ENCODE measurements around the gene AIMP1.
"Not testable (repeated sequence)": the region's sequence is repeated elsewhere in the genome, so short reads cannot be mapped to it uniquely, and the experiment has no call there.

Gene AIMP1

GRCh38 chr4:106314960-106315359 lies 1.4 kb upstream of the AIMP1 start:
- no peak for DNase-seq

- no peak for DNase-seq
These were observed 828 bp upstream of the AIMP1 start for GRCh38 chr4:106315476-106315967.

- no peak for DNase-seq
These were observed 541 bp downstream of the AIMP1 start for GRCh38 chr4:106316773-106317409.

GRCh38 chr4:106317815-106318214 lies 1.5 kb downstream of the AIMP1 start:
- no peak for DNase-seq

- no peak for DNase-seq
These were observed 2.2 kb downstream of the AIMP1 start for GRCh38 chr4:106318511-106318910.

GRCh38 chr4:106320235-106320634 lies 3.9 kb downstream of the AIMP1 start:
- no peak for DNase-seq

- not testable (repeated sequence) for DNase-seq
These were observed 4.8 kb downstream of the AIMP1 start for GRCh38 chr4:106321168-106321567.

- not testable (repeated sequence) for DNase-seq
These were observed 5.5 kb downstream of the AIMP1 start for GRCh38 chr4:106321814-106322213.

GRCh38 chr4:106323119-106323518 lies 6.8 kb downstream of the AIMP1 start:
- no peak for DNase-seq

GRCh38 chr4:106325800-106326199 lies 9.4 kb downstream of the AIMP1 start:
- no peak for DNase-seq

GRCh38 chr4:106329041-106329618 lies 12.8 kb downstream of the AIMP1 start:
- DNase-seq = no peak

GRCh38 chr4:106333186-106333585 lies 16.8 kb downstream of the AIMP1 start:
- DNase-seq = no peak

GRCh38 chr4:106334741-106335470 lies 18.6 kb downstream of the AIMP1 start:
- no peak for DNase-seq

- DNase-seq = no peak
These were observed 20.3 kb downstream of the AIMP1 start for GRCh38 chr4:106336618-106337017.

GRCh38 chr4:106337916-106338315 lies 21.6 kb downstream of the AIMP1 start:
- no peak for DNase-seq

- DNase-seq = no peak
These were observed 22.3 kb downstream of the AIMP1 start for GRCh38 chr4:106338671-106339070.

GRCh38 chr4:106339431-106339830 lies 23.1 kb downstream of the AIMP1 start:
- no peak for DNase-seq

- DNase-seq = no peak
These were observed 24.4 kb downstream of the AIMP1 start for GRCh38 chr4:106340774-106341173.

GRCh38 chr4:106343865-106344646 lies 27.7 kb downstream of the AIMP1 start:
- DNase-seq = no peak

- no peak for DNase-seq
These were observed 28.3 kb downstream of the AIMP1 start for GRCh38 chr4:106344647-106344970.

GRCh38 chr4:106347167-106347566 lies 30.8 kb downstream of the AIMP1 start:
- no peak for DNase-seq

- DNase-seq = no peak
These were observed 34.7 kb downstream of the AIMP1 start for GRCh38 chr4:106351016-106351415.

GRCh38 chr4:106353786-106354185 lies 37.4 kb downstream of the AIMP1 start:
- DNase-seq = no peak

GRCh38 chr4:106355193-106355592 lies 38.8 kb downstream of the AIMP1 start:
- no peak for DNase-seq

All from NCI-H774 (cell line).